ENCODE data around the gene RGL2. TPM values are rescaled to one million over a fixed set of nuclear protein-coding genes. Genes with fewer than 3 reads are reported as not detected.

Gene RGL2
- total and polyA plus RNA-seq, 2 of the 13 experiments (the other 11 are each of a cell fraction or from before 2014, with no cell fraction given) = 22.9 to 47.4 TPM

DNA sequence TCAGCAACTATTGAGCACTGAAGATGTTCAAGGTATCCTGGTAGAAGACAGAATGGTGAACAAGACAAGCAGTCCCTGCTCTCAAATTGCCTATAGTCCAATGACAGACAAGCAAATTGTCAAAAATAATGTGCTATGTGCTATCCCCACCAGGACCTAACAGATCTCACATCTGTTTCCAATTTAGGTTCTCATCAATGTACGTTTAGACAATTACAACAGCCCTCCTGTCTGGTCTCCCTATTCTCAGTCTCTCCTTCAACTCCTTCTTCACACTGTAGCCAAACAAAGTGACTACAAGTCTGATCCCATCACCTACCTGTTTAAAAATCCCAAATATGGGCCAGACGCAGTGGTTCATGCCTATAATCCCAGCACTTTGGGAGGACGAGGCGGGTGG is 7.6 kb upstream of the RGL2 start:
- ChIA-PET CTCF (ENCODE audit: low intra/inter-chr PET ratio, low total read pairs) (no interaction called here), POLR2A (no interaction called here)
- FAIRE-seq (no peak), DNase-seq (ENCODE audit: low spot score) (no peak), ATAC-seq (no peak)
- H2AFZ ChIP-seq (ENCODE audit: low read length) = no peak overlapping the region
- no peaks in the 10 kb centered on the region for H4K20me1 ChIP-seq (ENCODE audit: insufficient read depth, low read length)
- H3K4me2 ChIP-seq (ENCODE audit: low read depth, low read length) = no peak overlapping the region
- BruUV-seq (replicated peaks) = no TSS peak
- peaks cover under 1% of the 10 kb centered on the region; the same call in 1 of the 2 replicates for H3K4me1 ChIP-seq (ENCODE audit: insufficient read depth, low read length)
- H3K27me3 ChIP-seq (ENCODE audit: control insufficient read depth in 1 of 2, insufficient read depth in 2 of 2, low read length in 2 of 2) = no peaks in the 10 kb centered on the region
- 91% methylated on average over 4 of the region's 4 CpGs for WGBS (ENCODE audit: low lambda C conversion rate)
- no peak overlapping the region for H3K4me3 ChIP-seq (replicated peaks in 1 of 3; ENCODE audit: insufficient read depth in 1 of 3, low read depth in 2 of 3, low read length in 3 of 3)
- H3K36me3 ChIP-seq (replicated peaks in 1 of 2; ENCODE audit: control insufficient read depth in 1 of 2, insufficient read depth in 2 of 2, low read length in 2 of 2) = peaks cover 9 to 22% of the 10 kb centered on the region in 2 experiments; a peak in 3 of 5 replicates
- intact Hi-C loops (cut with micrococcal nuclease; ENCODE audit: unreplicated experiment) (no loop called here), in situ Hi-C loops (cut with HindIII; ENCODE audit: extremely low pct_ligation_motif_present, low pct_unique_long_range_greater_than_20kb) (no loop called here)
- H3K9me3 ChIP-seq (ENCODE audit: low read length) = no peaks in the 10 kb centered on the region
- H3K9ac ChIP-seq (ENCODE audit: insufficient read depth, low read depth, low read length) = no peak overlapping the region
- H3K27ac ChIP-seq (ENCODE audit: extremely low read length, insufficient read depth, low read length) = no peak overlapping the region
- H3K79me2 ChIP-seq (ENCODE audit: insufficient read depth, low read length) = peaks cover 4% of the 10 kb centered on the region
- TF ChIP-seq SKI (IDR thresholded peaks at IDR 0.05; ENCODE audit: partially characterized antibody) = no peak
- TF ChIP-seq SETDB1 (CRISPR knock-in tag; IDR thresholded peaks at IDR 0.05; ENCODE audit: borderline replicate concordance) = no peak
- TF ChIP-seq MTA1 (CRISPR knock-in tag; IDR thresholded peaks at IDR 0.05; ENCODE audit: borderline replicate concordance) = no peak
- no peak for TF ChIP-seq IRX3 (CRISPR knock-in tag; IDR thresholded peaks at IDR 0.05; ENCODE audit: borderline replicate concordance, low read depth)
- no peak for TF ChIP-seq ZNF549 (CRISPR knock-in tag; IDR thresholded peaks at IDR 0.05)
- TF ChIP-seq, protein P1, sequence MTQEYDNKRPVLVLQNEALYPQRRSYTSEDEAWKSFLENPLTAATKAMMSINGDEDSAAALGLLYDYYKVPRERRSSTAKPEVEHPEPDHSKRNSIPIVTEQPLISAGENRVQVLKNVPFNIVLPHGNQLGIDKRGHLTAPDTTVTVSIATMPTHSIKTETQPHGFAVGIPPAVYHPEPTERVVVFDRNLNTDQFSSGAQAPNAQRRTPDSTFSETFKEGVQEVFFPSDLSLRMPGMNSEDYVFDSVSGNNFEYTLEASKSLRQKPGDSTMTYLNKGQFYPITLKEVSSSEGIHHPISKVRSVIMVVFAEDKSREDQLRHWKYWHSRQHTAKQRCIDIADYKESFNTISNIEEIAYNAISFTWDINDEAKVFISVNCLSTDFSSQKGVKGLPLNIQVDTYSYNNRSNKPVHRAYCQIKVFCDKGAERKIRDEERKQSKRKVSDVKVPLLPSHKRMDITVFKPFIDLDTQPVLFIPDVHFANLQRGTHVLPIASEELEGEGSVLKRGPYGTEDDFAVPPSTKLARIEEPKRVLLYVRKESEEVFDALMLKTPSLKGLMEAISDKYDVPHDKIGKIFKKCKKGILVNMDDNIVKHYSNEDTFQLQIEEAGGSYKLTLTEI (CRISPR knock-in tag; conservative IDR thresholded peaks at IDR 0.05) = no peak
- no peak for TF ChIP-seq HES4 (CRISPR knock-in tag; IDR thresholded peaks at IDR 0.05; ENCODE audit: borderline replicate concordance)
- no peak for TF ChIP-seq TBP (CRISPR knock-in tag; IDR thresholded peaks at IDR 0.05)
- TF ChIP-seq SRY (CRISPR knock-in tag; IDR thresholded peaks at IDR 0.05) = no peak
- no peak for TF ChIP-seq DPF2 (CRISPR knock-in tag; IDR thresholded peaks at IDR 0.05; ENCODE audit: borderline replicate concordance, low read depth)
- TF ChIP-seq KDM2A (CRISPR knock-in tag; IDR thresholded peaks at IDR 0.05; ENCODE audit: borderline replicate concordance, low read depth) = no peak
- TF ChIP-seq MAFK (conservative IDR thresholded peaks at IDR 0.05 in 1 of 2, IDR thresholded peaks at IDR 0.05 in 1 of 2; ENCODE audit: low read length in 2 of 2) = no peak
- TF ChIP-seq, protein P2, sequence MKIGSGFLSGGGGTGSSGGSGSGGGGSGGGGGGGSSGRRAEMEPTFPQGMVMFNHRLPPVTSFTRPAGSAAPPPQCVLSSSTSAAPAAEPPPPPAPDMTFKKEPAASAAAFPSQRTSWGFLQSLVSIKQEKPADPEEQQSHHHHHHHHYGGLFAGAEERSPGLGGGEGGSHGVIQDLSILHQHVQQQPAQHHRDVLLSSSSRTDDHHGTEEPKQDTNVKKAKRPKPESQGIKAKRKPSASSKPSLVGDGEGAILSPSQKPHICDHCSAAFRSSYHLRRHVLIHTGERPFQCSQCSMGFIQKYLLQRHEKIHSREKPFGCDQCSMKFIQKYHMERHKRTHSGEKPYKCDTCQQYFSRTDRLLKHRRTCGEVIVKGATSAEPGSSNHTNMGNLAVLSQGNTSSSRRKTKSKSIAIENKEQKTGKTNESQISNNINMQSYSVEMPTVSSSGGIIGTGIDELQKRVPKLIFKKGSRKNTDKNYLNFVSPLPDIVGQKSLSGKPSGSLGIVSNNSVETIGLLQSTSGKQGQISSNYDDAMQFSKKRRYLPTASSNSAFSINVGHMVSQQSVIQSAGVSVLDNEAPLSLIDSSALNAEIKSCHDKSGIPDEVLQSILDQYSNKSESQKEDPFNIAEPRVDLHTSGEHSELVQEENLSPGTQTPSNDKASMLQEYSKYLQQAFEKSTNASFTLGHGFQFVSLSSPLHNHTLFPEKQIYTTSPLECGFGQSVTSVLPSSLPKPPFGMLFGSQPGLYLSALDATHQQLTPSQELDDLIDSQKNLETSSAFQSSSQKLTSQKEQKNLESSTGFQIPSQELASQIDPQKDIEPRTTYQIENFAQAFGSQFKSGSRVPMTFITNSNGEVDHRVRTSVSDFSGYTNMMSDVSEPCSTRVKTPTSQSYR (CRISPR knock-in tag; IDR thresholded peaks at IDR 0.05; ENCODE audit: borderline replicate concordance) = no peak
- no peak for TF ChIP-seq SP5 (CRISPR knock-in tag; IDR thresholded peaks at IDR 0.05; ENCODE audit: borderline replicate concordance, low read depth)
- TF ChIP-seq, protein P3, sequence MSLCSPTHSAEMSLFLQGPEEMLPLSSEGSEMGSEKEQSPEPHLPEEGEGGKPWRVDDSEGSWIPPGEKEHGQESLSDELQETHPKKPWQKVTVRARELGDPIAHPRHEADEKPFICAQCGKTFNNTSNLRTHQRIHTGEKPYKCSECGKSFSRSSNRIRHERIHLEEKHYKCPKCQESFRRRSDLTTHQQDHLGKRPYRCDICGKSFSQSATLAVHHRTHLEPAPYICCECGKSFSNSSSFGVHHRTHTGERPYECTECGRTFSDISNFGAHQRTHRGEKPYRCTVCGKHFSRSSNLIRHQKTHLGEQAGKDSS (CRISPR knock-in tag; IDR thresholded peaks at IDR 0.05; ENCODE audit: borderline replicate concordance, low read depth) = no peak
- TF ChIP-seq ZNF460 (CRISPR knock-in tag; IDR thresholded peaks at IDR 0.05; ENCODE audit: borderline replicate concordance) = no peak
- TF ChIP-seq TP53 (CRISPR knock-in tag; conservative IDR thresholded peaks at IDR 0.05) = no peak
- TF ChIP-seq ZNF331 (CRISPR knock-in tag; IDR thresholded peaks at IDR 0.05) = no peak
- no peak for TF ChIP-seq PAX8 (CRISPR knock-in tag; IDR thresholded peaks at IDR 0.05; ENCODE audit: borderline replicate concordance)
- TF ChIP-seq ZZZ3 (CRISPR knock-in tag; IDR thresholded peaks at IDR 0.05; ENCODE audit: borderline replicate concordance) = no peak

Data from HepG2 (cell line).